Adrenal gland (tissue), 5 donors: ENCODE measurements around the gene IGSF3.

ENCODE experiments used
- POLR2A ChIP-seq, 2 donors: fragments of 450-650 bp; IDR thresholded peaks; one replicate each; pipeline ENCODE4 v1.6.1; 2017; ENCODE audit warnings: antibody characterized with exemption in 2 of 2, mild to moderate bottlenecking in 2 of 2, moderate library complexity in 1 of 2
- TF ChIP-seq, protein P1 (sequence below), 6 experiments: fragments of 450-650 bp in 4 of 6; fragments of 200-600 bp in 2 of 6; sonication (generic) in 1 of 6; IDR thresholded peaks; 1 replicate in 5 of 6; 2 replicates in 1 of 6; pipeline versions ENCODE4 v1.5.1 to v1.8.0; 2016 to 2021; ENCODE audit warnings: antibody characterized with exemption in 6 of 6, mild to moderate bottlenecking in 2 of 6, moderate library complexity in 1 of 6
- donor health status: DM: no; HTN: no; CAD: no.

DNA sequence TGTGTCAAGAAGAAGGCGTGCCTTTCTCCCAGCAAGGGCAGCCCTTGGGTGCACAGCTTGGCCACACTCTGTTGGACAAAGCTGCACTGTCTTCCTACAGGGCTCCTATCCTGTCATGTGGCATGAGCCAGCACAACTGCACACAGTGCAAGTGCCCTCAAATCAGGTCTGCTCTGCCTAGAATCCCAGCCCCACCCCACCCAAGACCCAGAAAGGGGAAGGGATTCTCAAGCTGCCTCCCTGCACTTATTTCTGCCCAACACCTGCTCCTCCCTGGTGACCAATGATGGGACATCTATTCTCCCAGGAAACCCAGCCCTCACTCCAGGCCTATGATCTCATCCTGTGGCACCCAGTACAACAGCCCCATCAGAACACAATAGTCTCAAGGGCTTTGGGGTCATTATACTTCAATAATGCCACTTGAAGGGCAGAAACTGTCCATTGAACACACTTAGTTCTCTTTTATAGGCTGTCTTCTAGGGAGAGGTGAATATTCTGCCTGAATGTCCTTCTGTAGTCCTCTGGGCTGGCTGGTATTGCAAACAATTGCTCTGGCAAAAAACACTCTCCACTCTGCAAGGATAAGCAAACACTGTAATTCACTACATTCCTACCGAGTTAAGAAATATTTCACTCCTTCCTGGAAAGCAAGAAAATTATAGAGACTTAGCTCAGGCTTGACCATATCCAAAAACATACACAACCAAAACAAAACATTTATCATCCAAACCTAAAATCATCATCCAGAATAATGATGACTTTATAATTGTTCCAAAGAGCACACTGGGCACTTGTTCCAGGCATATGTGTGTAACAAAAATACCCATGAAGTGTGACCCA lies 43.1 kb upstream of the IGSF3 start:
- TF ChIP-seq, protein P1, sequence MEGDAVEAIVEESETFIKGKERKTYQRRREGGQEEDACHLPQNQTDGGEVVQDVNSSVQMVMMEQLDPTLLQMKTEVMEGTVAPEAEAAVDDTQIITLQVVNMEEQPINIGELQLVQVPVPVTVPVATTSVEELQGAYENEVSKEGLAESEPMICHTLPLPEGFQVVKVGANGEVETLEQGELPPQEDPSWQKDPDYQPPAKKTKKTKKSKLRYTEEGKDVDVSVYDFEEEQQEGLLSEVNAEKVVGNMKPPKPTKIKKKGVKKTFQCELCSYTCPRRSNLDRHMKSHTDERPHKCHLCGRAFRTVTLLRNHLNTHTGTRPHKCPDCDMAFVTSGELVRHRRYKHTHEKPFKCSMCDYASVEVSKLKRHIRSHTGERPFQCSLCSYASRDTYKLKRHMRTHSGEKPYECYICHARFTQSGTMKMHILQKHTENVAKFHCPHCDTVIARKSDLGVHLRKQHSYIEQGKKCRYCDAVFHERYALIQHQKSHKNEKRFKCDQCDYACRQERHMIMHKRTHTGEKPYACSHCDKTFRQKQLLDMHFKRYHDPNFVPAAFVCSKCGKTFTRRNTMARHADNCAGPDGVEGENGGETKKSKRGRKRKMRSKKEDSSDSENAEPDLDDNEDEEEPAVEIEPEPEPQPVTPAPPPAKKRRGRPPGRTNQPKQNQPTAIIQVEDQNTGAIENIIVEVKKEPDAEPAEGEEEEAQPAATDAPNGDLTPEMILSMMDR (IDR thresholded peaks at IDR 0.05): no peak
- no peak for TF ChIP-seq POLR2A (IDR thresholded peaks at IDR 0.05)
